Glutamatergic neuron (in vitro differentiated cells): ENCODE data around the gene NCF2. TPM values are rescaled to one million over a fixed set of nuclear protein-coding genes. Genes with fewer than 3 reads are reported as not detected.

Source experiments
- DNase-seq: peaks from one replicate; pipeline ENCODE4 v3.0.0; 2022
- H3K27ac Mint-ChIP-seq: one replicate; pipeline ENCODE4 v1.8.0; 2020; ENCODE audit warnings: mild to moderate bottlenecking, mixed read lengths, inconsistent platforms; ENCODE audit not compliant: unreplicated experiment
- H3K27me3 Mint-ChIP-seq: one replicate; pipeline ENCODE4 v1.8.0; 2020; ENCODE audit warnings: mild to moderate bottlenecking, moderate library complexity, mixed read lengths, inconsistent platforms; ENCODE audit not compliant: unreplicated experiment
- H3K36me3 Mint-ChIP-seq: one replicate; pipeline ENCODE4 v1.8.0; 2020; ENCODE audit warnings: mild to moderate bottlenecking, mixed read lengths, inconsistent platforms; ENCODE audit not compliant: unreplicated experiment
- H3K4me1 Mint-ChIP-seq: one replicate; pipeline ENCODE4 v1.8.0; 2020; ENCODE audit warnings: mild to moderate bottlenecking, low read depth, mixed read lengths, inconsistent platforms; ENCODE audit not compliant: unreplicated experiment
- H3K4me3 Mint-ChIP-seq: one replicate; pipeline ENCODE4 v1.8.0; 2020; ENCODE audit warnings: mild to moderate bottlenecking, mixed read lengths, inconsistent platforms; ENCODE audit not compliant: unreplicated experiment
- H3K9me3 Mint-ChIP-seq: one replicate; pipeline ENCODE4 v1.8.0; 2020; ENCODE audit warnings: mild to moderate bottlenecking, moderate library complexity, mixed read lengths, inconsistent platforms; ENCODE audit not compliant: unreplicated experiment
- total RNA-seq: library from RNA; stranded (reverse); fragmentation: NEBNext Ultra II Directional; extraction: Animal tissue kit (Norgen Biotek cat#: 25700); gene quantifications from one replicate; pipeline ENCODE4 v1.2.1, GENCODE V29; 2021; ENCODE audit not compliant: unreplicated experiment
- TF ChIP-seq, protein P1 (sequence below): fragments of 200-600 bp; sonication (generic); IDR thresholded peaks from one replicate; pipeline ENCODE4 v1.5.0; 2021; ENCODE audit not compliant: partially characterized antibody, unreplicated experiment

NCF2 gene
- total RNA-seq, 1 donor from 2014 or later = not detected

DNA sequence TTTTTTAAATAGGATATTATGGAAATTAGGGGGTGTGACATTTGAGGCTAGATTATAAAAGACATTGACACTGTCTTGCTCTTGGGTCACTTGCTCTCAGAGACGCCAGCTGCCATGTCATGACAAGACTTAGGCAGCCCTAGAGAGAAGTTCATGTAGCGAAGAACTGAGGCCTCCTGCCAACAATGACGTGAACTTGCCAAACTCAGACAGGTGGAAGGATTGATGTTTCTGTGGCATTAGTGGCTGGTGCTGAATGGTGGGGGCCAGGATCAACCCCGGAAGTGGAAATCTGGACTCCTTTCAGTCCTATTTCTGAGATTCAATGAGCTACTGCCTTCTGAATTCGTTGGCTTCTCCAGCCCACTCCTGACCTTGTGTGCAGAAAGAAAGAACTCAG is 14.7 kb downstream of the NCF2 start:
- no peaks in the 10 kb centered on the region for H3K9me3 Mint-ChIP-seq
- H3K27ac Mint-ChIP-seq = no peak overlapping the region
- no peak overlapping the region for H3K4me3 Mint-ChIP-seq
- TF ChIP-seq, protein P1, sequence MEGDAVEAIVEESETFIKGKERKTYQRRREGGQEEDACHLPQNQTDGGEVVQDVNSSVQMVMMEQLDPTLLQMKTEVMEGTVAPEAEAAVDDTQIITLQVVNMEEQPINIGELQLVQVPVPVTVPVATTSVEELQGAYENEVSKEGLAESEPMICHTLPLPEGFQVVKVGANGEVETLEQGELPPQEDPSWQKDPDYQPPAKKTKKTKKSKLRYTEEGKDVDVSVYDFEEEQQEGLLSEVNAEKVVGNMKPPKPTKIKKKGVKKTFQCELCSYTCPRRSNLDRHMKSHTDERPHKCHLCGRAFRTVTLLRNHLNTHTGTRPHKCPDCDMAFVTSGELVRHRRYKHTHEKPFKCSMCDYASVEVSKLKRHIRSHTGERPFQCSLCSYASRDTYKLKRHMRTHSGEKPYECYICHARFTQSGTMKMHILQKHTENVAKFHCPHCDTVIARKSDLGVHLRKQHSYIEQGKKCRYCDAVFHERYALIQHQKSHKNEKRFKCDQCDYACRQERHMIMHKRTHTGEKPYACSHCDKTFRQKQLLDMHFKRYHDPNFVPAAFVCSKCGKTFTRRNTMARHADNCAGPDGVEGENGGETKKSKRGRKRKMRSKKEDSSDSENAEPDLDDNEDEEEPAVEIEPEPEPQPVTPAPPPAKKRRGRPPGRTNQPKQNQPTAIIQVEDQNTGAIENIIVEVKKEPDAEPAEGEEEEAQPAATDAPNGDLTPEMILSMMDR = no peak
- no peak for DNase-seq
- peaks cover 17% of the 10 kb centered on the region for H3K4me1 Mint-ChIP-seq
- no peaks in the 10 kb centered on the region for H3K36me3 Mint-ChIP-seq
- H3K27me3 Mint-ChIP-seq = peaks cover 4% of the 10 kb centered on the region

DNA sequence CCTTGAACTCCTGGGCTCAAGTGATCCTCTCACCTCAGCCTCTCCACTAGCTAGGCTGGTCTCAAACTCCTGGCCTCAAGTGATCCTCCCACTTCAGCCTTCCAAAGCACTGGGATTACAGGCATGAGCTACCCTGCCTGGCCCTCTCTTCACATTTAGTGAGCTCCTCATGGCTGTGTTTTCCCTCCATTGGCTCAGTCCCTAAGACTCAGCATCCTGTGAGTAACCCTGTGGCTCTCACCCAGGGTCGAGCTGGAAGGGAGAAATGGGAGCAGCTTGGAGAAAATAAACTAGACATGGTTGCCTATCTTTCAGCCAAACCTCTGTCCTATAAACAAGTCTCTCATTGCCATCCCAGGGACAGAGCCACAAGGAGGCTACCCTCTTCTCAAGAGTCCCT is 17.5 kb downstream of the NCF2 start:
- TF ChIP-seq, protein P1 = no peak
- no peak overlapping the region for H3K4me3 Mint-ChIP-seq
- DNase-seq = no peak
- H3K27me3 Mint-ChIP-seq = peaks cover 4% of the 10 kb centered on the region
- H3K27ac Mint-ChIP-seq = no peak overlapping the region
- H3K36me3 Mint-ChIP-seq = no peaks in the 10 kb centered on the region
- peaks cover 9% of the 10 kb centered on the region for H3K4me1 Mint-ChIP-seq
- no peaks in the 10 kb centered on the region for H3K9me3 Mint-ChIP-seq

DNA sequence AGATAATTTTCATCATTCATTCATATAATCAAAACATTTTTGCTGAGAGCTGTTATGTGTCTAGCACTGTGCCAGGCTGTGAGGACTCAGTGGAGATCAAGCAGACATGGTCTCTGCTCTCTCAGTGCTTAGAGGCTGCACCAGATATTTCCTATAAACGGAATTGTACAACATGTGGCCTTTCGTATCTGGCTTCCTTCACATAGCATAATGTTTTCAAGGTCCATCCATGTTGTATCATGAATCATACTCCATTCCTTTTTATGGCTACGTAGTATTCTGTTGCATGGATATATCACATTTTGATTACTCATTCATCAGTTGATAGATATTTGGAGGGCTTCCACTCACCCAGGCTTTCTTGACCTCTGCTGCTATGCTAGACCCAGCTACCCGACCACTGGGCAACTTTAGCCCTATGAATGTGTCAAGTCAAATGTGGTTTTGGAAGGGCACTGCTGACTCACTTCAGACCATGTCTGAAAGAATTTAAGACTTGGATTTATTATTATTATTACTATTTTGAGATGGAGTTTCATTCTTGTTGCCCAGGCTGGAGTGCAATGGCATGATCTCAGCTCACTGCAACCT is 18.5 kb downstream of the NCF2 start:
- Mint-ChIP-seq H3K4me3 (no peak overlapping the region), H3K36me3 (no peaks in the 10 kb centered on the region), H3K9me3 (no peaks in the 10 kb centered on the region), H3K4me1 (peaks cover 8% of the 10 kb centered on the region), H3K27me3 (peaks cover 4% of the 10 kb centered on the region), H3K27ac (no peak overlapping the region)
- DNase-seq = no peak
- TF ChIP-seq, protein P1 = no peak

- Mint-ChIP-seq H3K9me3 (no peaks in the 10 kb centered on the region), H3K27me3 (peaks cover 6% of the 10 kb centered on the region), H3K4me1 (peaks cover 2% of the 10 kb centered on the region), H3K4me3 (no peak overlapping the region), H3K36me3 (no peaks in the 10 kb centered on the region), H3K27ac (no peak overlapping the region)
- TF ChIP-seq, protein P1 = no peak
- DNase-seq = no peak
These were observed 19.8 kb downstream of the NCF2 start for GRCh38 chr1:183570451-183570850.

DNA sequence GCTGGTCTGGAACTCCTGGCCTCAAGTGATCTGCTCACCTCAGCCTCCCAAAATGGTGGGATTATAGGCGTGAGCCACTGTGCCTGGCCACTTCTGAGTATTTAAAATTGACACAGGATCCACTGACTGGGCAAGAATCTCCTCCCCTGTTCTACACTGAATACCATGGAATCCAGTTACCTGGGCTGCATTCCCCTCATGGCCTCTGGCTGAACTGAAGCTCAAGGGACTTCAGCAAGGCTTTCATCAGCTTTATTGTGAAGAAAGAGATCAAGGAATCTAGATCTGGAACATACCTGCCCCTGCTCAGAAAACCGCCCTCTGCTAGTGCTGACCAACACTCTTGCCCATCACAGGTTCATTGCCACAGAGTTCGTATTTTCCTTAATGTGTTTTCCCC is 20.5 kb downstream of the NCF2 start:
- no peaks in the 10 kb centered on the region for H3K36me3 Mint-ChIP-seq
- H3K27me3 Mint-ChIP-seq = peaks cover 7% of the 10 kb centered on the region
- H3K4me1 Mint-ChIP-seq = peaks cover 2% of the 10 kb centered on the region
- TF ChIP-seq, protein P1 = no peak
- no peak overlapping the region for H3K27ac Mint-ChIP-seq
- H3K9me3 Mint-ChIP-seq = no peaks in the 10 kb centered on the region
- H3K4me3 Mint-ChIP-seq = no peak overlapping the region
- DNase-seq = no peak
